NCI-H1930 (cell line): Measurements from ENCODE around the gene ASB1.

Experiments
- DNase-seq, 2 experiments: peaks; one replicate each; lab custom pipeline; 2025; lab: John Stamatoyannopoulos, UW

ASB1 gene

GRCh38 chr2:238467062-238467461, 40.3 kb downstream of the ASB1 start:
- no peak for DNase-seq

GRCh38 chr2:238467792-238468191, 41.1 kb downstream of the ASB1 start:
- no peak for DNase-seq

DNA sequence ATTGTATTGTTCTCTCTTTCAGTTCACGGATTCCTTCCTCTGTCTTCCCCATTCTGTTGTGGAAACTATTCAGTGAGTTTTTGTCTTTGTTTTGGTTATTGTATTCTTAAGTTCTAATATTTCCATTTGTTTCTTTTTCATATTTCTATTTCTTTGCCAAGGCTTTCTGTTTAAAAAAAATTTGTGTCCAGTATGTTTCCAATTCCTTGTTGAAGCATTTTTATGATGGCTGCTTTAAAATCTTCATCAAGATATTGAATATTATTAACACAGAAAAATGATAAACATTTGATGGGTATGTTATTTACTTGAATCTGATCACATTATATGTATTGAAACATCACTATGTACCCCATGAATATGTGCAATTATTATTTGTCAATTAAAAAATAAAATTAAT, 42.4 kb downstream of the ASB1 start:
- no peak for DNase-seq

GRCh38 chr2:238473014-238473413, 46.3 kb downstream of the ASB1 start:
- DNase-seq, result no peak

DNA sequence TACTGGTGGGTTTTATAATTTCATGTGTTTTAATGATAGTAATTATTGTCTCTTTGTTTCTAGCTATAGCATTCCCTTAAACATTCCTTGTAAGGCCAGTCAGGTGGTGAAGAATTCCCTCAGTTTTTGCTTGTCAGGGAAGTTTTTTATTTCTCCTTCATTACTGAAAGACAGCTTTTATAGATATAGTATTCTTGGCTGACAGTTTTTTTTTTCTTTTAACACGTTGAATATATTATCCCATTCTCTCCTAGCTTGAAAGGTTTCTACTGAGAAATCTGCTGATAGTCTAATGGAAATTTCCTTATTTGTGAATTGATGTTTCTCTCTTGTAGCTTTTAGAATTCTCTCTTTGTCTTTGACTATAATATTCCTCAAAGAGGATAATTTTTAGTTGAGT, 46.8 kb downstream of the ASB1 start:
- DNase-seq, result no peak

GRCh38 chr2:238475034-238475433, 48.3 kb downstream of the ASB1 start:
- no peak for DNase-seq

GRCh38 chr2:238475566-238475965, 48.8 kb downstream of the ASB1 start:
- no peak for DNase-seq

- DNase-seq, result no peak
Observed at GRCh38 chr2:238476258-238476657, 49.5 kb downstream of the ASB1 start.

DNA sequence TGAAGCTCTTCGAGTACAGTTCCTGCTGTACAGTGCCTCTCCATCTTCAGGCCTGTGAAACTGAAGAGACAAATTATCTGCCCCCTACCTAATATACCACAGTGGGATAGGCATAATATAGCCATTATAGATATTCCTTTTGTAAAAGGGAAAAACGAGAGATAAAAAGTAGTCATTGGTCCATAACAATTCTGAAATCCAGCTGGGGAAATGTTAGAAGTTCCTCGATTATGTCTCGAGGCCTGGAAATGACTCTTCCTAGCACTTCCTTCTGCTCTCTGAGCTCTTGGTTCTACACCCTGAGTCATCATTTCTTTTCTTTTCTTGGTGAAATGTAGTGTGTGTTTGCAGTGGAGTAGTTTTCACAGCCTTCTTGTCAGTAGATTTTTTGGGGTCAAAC, 51.5 kb downstream of the ASB1 start:
- no peak for DNase-seq

GRCh38 chr2:238479847-238480246, 53.1 kb downstream of the ASB1 start:
- no peak for DNase-seq

DNA sequence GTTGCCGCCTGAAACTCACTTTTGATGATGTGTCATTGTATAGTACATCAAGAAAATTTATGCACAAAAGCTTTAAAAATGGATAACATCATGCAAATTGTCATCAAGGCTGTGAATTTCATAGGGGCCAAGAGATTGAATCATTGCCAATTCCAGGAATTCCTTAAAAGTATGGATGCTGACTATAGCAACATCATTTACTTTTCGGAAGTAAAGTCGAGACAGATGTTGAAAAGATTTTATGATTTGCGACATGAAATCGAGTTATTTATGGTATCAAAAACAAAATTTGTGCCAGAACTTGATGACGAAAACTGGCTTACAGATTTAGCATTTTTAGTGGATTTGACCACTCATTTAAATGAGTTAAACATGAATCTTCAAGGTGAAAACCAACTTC, 56.3 kb downstream of the ASB1 start:
- DNase-seq, result no peak

DNA sequence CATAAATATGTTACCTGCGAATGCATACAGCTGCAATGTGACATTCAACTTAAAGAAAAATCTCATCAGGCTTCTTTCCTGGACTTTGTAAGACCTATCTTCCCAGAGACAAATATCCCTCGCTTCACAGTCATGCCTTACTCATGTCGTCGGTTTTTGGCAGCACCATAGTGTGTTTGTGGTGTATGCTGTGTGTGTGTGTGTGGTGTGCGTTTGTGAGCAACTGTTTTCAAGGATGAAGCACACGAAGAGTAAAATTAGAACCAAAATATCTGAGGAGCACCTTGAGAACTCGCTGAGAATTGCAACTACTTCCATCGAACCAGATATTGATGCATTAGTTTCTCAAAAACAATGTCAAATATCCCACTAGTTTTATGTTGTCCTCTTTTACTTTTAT, 56.9 kb downstream of the ASB1 start:
- no peak for DNase-seq

DNA sequence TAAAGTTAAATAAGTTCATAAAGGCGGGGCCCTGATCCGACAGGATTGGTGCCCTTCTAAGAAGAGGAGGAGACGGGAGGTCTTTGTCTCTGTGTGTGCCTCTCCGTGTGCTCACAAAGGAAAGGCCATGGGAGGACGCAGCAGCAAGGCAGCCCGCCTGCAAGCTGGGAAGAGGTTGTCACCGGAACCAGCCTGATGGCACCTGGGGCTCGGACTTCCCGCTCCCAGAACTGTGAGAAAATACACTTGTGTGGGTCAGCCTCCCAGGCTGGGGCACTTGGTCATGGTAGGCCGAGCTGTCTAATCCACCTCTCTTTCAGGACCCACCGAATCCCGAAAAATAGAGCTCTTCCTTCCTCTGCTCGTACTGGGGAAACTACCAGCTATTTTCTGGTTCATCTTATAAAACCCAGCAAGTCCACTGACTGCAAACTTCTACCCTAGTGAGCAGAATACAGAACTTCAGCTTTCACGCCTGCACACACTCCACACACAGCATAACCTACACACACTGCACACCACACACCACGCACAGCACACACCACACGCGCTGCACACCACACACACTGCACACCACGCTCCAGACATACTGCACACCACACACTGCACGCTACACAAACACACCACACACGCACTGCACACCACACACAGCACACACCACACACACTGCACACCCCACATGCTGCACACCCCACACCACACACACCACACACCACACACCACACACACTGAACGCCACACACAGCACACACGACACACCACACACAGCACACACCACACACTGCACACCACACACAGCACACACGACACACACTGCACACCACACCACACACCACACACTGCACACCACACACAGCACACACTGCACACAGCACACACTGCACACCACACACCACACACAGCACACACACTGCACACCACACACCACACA, 58.1 kb downstream of the ASB1 start:
- no peak for DNase-seq

DNA sequence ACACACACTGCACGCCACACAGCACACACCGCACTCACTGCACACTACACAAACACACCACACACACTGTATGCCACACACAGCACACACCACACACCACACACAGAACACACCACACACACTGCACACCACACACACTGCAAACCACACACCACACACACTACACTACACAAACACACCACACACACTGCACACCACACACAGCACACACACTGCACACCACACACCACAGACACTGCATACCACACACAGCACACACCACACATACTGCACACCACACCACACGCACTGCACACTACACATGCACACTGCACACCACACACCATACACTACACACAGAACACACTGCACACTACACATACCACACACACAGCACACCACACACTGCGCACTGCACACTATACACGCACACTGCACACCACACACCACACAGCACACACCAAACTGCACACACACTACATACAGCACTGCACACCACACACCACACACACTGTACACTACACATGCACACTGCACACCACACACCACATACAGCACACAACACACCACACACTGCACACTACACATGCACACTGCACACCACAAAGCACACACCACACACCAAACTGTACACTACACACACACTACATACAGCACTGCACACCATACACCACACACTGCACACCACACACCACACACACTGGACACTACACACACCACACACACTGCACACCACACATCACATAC, 59.6 kb downstream of the ASB1 start:
- DNase-seq, result no peak

DNA sequence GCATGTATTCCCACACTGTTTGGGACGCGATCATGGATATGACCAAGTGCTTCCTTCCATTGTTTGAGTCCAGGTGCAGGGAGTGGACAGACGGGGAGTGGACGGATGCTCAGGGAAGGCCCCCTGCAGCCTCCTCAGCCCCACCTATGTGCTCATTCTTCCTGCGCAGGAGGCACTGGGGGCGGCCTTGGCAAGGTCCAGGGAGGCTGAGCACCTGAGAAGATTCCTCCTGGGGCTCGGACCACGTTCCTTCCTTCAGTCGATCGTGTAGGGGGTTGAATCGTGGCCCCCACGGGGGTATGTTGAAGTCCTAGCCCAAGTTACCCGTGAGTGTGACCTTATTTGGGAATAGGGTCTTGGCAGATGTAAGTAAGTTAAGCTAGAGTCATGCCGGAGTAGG, 60.4 kb downstream of the ASB1 start:
- no peak for DNase-seq

DNA sequence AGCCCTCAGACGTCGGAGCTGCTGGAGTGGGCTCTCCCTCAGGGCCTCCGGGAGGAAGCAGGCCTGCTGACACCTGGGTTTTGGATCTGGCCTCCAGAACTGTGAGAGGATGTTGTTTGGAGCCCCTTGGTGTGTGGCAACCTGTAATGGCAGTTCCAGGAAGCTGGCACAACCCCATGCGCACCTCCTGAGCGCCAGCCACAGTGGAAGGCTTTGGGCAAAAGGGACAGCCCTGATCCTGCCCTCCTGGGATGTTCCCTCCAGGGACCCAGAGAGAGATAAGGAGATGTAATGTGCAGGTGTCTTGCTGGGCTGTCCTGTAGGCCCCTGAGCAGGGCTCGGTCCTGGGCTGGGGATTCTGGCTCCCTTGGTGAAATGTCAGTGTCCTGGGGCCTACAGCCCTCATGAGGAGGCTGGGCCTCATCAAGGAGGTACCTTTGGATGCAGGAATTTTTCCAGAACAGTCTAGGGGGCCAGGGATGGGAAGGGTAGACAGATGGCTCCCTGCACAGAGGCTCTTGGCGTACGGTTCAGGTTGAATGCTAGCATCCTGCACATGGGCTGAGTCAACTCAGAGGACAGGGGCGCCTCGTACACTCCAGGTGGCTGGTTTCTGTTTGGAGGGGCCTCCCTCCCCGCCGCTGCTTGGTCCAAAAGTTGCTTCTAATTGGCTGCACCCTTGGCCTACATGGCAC, 61.1 kb downstream of the ASB1 start:
- DNase-seq, result no peak

DNA sequence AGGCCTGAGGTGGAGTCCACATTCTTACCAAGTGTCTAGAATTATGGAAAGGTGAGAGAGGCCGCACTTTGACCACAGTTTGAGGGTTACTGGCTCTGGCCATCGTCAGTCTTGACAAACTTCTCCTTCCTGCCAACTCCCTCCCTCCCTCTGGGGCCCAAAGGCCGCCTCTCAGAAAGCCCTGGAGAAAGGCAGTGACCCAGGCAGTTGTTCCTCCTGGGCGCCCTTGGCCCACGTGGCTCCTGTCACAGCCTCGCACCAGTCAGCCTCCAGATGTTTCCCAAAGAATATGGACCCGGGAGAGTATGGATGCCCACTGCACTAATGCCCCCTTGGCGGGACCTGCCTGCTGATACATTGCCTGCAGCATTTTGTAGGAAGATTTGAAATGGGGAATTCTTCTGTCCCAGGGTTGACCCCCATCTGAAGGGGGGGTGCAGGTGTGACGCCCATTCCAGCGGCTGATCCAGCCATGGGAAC, 61.7 kb downstream of the ASB1 start:
- no peak for DNase-seq

DNA sequence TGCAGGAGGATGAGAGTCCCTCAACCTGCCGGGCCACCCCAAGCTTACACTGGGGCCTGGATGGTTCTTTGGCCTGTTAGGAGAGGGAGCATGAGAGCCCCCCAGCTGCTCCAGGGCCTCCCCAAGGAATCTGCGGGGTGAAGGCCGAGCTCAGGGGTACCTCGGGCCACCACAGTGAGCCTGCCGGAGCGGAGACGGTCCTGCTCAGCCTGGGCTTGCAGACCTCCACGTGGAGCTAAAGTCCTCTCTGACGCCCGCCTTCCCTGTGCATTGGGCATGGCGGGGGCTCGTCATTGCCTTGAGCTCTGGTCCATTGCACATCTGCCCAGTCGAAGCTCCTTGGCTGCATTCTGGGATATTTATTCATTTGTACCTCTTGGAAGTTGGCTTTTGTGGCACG, 62.7 kb downstream of the ASB1 start:
- no peak for DNase-seq

- no peak for DNase-seq
Observed at GRCh38 chr2:238489896-238490295, 63.2 kb downstream of the ASB1 start.

DNA sequence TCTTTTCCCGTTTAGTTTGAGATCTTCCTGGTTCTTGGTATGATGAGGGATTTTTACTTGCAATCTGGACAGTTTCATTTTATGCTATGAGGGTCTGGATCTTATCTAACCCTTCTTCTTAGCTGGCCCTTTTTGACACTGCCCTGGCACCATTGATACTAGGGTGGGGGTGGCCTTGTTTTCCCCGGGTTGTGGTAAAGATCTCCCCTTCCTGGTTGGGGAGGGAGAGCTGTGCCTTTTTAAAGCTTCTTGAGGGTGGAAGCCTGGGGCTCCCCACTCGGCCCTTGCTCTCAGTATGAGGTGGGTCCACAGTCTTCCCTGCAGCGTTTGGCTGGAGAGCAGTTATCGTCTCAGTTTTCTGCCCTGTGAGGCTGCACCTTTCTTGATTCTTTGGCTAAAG, 66.1 kb downstream of the ASB1 start:
- DNase-seq, result no peak

- DNase-seq, result no peak
Observed at GRCh38 chr2:238493411-238493810, 66.7 kb downstream of the ASB1 start.

DNA sequence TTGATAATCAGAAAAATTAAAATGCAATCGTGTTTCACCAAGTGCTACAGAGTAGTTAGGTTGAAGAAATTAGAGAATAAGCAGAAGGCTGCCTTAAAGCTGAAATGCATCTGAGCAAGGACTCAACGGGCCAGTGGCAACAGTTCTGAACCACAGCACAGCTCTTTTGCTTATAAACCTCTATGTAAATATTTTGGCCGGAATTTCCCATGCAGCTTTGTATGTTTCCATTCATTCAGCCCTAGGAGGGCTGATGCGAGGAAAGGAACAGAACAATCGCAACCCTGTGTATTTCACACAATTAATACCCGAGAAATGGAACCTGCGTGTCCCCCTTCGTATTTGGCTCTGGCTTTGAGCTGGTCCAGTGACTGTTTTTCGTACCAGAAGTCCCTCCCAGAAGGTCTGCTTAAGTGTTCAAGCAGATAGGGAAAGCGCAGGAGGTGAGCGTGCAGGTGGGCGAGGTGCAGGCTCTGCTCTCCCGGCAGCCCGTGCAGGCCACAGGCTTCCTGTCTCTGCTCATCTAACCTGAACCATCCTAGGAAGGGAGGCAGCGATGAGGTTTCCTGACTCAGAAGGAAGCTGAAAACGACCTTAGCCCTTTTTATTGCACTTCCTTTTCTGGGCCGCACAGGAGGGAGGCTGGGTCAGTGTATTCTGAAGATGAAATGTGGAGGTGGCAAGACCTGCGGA, 67.3 kb downstream of the ASB1 start:
- DNase-seq, result no peak
